Limb (tissue), 2 donors: ENCODE results near the gene RCAN3.
"Not testable (repeated sequence)": the region's sequence is repeated elsewhere in the genome, so short reads cannot be mapped to it uniquely, and the experiment has no call there.

Source experiments
- DNase-seq, 2 donors: peaks; one replicate each; pipeline ENCODE4 v3.0.0-alpha.2; 2016; ENCODE audit errors: extremely low spot score in 2 of 2

Gene RCAN3

DNA sequence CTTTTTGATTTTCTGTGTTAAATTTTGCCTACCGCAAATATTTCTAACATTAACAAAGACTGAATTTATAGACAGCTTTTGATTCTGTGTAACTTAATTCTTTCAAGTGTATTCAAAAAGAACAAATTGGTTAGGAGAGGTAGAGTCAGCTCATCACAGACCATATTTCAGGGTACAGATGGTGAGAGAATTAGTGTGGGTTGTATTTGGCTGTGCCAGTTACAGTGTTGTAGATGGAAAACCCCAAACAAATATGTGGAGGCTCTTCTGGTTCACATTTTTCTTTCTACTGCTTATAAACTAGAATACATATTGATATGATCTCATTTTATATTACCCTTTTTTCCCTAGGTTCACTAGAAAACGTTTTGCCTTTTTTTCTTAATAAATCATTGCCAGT lies 11.1 kb downstream of the RCAN3 start:
- DNase-seq: no peak

GRCh38 chr1:24514946-24515345 lies 12.3 kb downstream of the RCAN3 start:
- DNase-seq: no peak

DNA sequence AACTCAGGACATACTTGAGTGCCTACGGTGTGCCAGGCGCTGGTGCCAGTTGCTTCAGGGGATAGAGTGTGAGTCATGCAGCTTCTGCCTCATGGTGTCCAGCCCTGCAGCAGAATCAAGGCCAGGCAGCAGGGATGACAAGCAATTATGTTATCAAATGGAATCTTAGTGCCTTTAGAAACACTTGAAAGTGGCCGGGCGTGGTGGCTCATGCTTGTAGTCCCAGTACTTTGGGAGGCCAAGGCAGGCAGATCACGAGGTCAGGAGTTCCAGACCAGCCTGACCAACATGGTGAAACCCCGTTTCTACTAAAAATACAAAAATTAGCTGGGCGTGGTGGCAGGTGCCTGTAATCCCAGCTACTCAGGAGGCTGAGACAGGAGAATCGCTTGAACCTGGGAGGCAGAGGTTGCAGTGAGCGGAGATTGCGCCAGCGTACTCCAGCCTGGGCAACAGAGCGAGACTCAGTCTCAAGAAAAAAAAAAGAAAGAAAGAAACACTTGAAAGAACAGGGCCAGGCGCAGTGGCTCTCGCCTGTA lies 13.1 kb downstream of the RCAN3 start:
- DNase-seq: not testable (repeated sequence)

DNA sequence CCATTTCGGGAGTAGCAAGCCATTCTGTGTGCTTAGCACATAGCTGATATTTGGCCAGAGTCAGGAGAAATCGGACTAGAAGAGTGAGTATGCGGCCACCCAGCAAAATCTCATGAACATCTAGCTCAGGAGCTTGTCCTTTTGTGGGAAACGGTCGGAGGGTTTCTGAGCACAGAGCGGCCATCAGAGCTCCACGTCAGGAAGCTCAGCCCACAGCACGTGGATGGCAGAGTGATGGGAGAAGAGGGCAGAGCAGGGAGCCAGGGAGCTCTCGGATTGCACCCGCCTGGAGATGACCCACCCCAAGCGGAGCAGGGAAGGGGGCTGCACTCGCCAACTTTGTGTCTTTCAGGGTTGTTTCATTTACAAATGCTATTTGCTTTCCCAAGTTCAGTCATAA lies 13.9 kb downstream of the RCAN3 start:
- DNase-seq: no peak

- DNase-seq: no peak
Observed at GRCh38 chr1:24517898-24518297, 15.3 kb downstream of the RCAN3 start.

DNA sequence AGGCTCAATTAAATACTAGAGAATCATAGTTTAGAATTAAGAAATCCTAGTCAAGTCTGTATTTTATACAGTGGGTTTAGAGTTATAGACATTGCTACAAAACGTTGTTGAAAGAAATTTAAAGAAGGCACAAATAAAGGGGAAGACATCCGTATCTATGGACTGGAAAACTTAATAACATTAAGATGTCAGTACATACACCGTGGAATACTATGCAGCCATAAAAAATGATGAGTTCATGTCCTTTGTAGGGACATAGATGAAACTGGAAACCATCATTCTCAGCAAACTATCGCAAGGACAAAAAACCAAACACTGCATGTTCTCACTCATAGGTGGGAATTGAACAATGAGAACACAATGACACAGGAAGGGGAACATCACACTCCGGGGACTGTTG lies 17.6 kb downstream of the RCAN3 start:
- not testable (repeated sequence) for DNase-seq

- DNase-seq: no peak
Observed at GRCh38 chr1:24525606-24526005, 23.0 kb downstream of the RCAN3 start.

- no peak for DNase-seq
Observed at GRCh38 chr1:24526045-24526444, 23.4 kb downstream of the RCAN3 start.

DNA sequence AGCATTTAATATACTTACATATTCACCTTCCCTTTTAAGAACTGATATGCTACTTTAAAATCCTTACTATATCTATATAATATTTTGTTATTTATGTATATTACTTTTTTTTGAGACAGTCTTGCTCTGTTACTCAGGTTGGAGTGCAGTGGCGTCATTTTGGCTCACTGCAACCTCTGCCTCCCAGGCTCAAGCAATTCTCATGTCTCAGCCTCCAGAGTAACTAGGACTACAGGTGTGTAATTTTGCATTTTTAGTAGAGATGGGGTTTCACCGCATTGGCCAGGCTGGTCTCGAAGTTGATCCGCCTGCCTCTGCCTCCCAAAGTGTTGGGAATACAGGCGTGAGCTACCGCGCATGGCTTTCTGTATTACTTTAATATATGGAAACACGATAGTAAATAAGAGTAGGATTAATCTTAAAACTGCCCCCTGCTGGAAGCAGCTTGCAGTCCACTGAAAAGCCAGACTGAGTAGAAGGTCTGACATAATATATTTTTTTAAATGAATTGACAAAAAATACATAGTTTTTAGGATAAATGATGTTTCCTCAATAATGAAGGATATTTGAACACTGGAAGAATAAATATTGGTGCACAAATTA lies 24.4 kb downstream of the RCAN3 start:
- no peak for DNase-seq

DNA sequence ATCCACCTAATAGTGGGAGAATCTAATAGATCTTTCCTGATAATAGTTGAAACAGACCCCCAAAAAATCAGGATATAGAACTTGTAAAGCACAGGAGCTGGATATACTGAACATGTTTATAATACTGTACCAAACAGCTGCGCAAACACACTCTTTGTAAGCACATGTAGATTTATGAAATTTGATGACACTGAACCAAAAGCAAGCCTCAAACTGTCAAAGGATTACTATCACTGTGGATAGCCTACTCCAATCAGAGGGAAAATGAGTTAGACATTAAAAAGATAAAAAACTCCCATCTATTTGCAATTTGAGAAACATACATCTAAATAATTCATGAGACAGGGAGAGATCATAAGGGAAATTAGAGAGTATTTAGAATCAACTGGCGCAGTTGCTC lies 26.1 kb downstream of the RCAN3 start:
- no peak for DNase-seq

DNA sequence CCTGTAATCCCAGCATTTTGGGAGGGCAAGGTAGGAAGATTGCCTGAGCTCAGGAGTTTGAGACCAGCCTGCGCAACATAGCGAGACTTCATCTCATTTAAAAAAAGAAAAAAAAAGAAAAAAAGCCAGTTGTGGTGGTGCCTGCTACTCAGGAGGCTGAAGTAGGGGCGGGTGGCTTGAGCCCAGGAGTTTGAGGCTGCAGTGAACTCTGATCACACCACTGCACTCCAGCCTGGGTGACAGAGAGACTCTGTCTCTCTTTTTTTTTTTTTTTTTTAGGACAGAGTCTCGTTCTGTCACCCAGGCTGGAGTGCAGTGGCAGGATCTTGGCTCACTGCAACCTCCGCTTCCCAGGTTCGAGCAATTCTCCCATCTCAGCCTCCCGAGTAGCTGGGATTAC lies 26.7 kb downstream of the RCAN3 start:
- not testable (repeated sequence) for DNase-seq

DNA sequence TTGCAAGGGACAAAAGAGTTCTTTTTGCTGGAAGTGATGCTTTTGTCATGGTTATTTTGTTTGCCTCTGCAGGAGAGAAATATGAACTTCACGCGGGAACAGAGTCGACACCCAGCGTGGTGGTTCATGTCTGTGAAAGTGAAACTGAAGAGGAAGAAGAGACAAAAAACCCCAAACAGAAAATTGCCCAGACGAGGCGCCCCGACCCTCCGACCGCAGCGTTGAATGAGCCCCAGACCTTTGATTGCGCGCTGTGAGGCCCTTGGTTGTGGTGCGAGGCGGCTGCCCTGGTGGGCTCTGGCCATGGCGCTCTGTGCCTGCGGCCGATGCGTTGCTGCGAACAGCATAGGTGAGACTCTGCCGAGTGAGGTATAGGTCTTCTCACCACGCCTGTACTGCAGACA lies 32.4 kb downstream of the RCAN3 start:
- no peak for DNase-seq

DNA sequence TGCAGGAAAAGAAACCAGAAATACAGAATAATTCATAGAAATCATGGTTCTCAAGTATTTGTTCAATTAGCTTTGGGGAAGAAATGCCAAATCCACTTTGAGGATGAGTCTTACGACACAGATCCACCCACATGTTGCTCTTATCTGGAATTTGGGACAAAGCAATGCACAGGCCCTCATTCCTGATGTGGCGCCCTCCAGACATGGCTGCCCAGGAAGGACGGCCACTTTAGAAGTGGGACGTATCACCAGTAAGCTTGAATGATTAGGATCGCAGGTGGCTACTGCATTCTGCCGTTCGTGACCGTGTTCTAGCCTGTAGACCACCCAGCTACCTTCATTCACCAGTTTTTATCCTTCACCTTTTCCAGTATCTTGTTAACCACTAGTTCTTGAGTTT lies 33.1 kb downstream of the RCAN3 start:
- no peak for DNase-seq

DNA sequence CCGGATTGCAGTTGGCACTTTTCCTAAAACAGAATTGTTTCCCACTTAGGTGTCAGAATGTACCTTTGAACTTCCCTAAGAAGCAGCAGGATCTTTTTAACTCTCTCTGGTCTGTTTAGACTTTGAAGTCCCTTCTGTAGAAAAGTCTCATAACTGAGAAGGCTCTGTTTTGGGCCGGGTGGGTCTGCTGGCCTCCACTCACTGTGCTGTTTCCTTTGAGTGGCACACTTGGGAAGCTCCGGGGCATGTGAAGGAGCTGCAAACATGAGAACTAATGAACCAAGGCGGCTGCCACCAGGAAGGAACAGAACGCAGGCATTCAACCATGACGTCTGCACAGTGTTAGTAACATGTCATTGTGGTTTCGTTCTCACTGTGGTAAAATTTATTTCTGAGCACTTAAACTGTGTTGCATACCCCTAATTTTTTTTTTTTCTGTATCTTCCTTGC lies 33.8 kb downstream of the RCAN3 start:
- no peak for DNase-seq

- DNase-seq: no peak
Observed at GRCh38 chr1:24540051-24540905, 37.6 kb downstream of the RCAN3 start.

DNA sequence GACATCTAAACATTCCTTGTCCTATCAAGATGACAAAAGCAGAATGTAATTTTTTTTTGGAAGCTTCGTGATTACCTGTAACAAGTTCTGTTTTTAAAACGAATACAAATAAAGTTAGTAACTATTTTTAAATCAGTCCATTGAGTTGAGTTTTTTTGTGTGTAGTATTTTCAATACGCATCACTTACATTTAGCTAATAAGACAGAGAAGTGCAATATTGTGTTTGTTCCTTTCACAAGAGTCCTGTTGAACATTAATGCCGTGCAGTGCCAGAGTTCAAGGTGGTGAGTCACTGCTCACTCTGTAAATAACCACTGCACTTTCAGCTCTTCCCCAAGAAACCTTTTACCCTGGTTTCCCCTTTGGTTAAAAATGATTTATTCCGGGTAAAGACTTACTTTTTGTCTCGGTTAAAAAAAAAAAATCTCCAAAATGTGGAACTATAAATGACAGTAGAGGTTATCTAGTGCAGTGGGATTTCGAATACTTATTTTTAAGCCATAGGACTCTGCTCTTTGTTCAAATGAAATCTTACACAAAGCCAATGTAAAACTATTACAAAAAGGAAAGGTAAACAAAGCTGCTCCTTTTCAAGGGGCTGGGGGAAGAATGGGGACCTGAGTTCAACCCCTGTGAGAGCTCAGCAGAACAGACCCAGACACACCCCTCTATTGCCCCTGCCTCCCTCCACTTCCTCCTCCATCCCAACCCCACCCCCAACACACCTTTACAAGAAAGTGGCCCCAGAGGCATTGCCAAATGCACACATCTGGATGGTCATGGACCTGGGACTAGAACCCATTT lies 38.5 kb downstream of the RCAN3 start:
- DNase-seq: no peak

GRCh38 chr1:24541711-24542346 lies 39.2 kb downstream of the RCAN3 start:
- no peak for DNase-seq

GRCh38 chr1:24544239-24544638 lies 41.6 kb downstream of the RCAN3 start:
- no peak for DNase-seq

DNA sequence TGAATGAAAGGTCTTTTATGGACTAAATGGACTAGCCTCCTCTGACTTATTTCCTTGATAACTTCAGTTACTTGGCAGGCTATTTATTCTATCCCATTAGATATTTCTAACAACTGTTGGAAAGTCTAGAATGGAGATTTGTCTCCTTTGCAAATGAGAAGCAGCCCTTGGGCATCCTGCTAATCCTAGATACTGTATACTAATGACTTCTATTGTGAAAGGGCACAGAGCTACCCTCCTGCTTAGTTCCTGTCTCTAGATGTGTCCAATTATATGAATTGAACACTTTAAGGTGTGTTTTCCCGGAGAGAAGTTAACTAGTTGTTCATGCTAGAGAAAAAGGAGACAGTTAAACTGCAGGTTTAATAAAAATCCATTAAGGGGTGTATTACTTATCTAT lies 43.0 kb downstream of the RCAN3 start:
- no peak for DNase-seq

- no peak for DNase-seq
Observed at GRCh38 chr1:24547195-24547594, 44.6 kb downstream of the RCAN3 start.

DNA sequence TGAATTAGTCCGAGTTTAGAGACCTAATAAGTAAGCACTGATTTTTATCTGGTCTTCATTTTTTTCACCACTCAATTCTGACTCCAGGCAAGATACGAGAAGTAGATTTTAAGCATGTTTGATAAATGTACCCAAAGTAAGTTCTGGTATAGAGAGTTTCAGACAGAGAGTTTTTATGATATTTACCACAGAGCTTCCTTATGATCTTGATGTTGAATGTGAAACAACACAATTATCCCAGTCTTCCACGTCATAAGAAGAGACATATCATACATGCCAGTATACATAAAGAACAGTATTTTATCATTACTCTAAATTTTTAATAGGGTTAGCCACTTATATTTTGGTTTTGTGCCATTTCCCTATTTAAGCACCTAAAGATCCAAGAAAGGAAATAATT lies 45.4 kb downstream of the RCAN3 start:
- no peak for DNase-seq
